GOT3 (cell line): ENCODE data around the gene SYT14.
"Not testable (repeated sequence)": the region's sequence is repeated elsewhere in the genome, so short reads cannot be mapped to it uniquely, and the experiment has no call there.

ENCODE experiments used
- DNase-seq: peaks from one replicate; lab custom pipeline; 2025; ENCODE audit warnings: mixed read lengths; lab: John Stamatoyannopoulos, UW

SYT14 gene

GRCh38 chr1:209937996-209938959, at the start of gene SYT14:
SYT14 (plus strand) TSS chr1:209938217; CDS start chr1:209938265, 48 bp downstream.
- no peak for DNase-seq

- DNase-seq = not testable (repeated sequence)
Measured at GRCh38 chr1:209888291-209889076, 49.5 kb upstream of the SYT14 start.

- no peak for DNase-seq
Measured at GRCh38 chr1:209889077-209889418, 49.0 kb upstream of the SYT14 start.

DNA sequence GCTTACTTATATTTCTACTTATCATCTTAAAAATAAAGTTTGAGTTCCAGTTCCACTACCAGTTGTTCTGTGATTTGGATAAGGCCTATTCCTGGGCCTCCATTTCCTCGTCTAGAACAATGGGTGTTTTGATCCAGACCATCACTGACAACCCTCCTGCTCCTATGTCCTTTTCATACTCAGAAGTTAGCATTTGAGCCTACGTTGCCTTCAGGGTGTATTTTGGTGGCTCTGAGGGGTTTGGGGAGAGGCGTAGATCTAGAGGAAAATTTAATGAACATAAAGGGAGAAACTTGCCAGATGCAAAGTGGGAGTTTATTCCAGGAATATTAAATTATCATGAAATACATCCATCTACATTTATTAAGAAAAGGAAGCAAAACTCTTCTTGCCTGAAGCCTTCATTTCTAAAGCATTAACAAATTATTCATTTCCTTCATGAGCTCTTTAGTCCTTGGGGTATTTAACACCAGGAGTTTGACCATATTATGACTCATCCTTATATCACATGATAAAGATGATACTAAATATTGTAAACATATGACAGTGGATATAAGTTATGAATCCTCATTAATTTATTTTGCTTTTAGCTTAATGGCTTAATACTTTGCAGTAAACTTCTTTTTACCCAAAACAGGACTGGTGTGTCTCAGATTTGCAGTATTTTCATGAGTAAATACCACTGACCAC, 47.2 kb upstream of the SYT14 start:
- no peak for DNase-seq

DNA sequence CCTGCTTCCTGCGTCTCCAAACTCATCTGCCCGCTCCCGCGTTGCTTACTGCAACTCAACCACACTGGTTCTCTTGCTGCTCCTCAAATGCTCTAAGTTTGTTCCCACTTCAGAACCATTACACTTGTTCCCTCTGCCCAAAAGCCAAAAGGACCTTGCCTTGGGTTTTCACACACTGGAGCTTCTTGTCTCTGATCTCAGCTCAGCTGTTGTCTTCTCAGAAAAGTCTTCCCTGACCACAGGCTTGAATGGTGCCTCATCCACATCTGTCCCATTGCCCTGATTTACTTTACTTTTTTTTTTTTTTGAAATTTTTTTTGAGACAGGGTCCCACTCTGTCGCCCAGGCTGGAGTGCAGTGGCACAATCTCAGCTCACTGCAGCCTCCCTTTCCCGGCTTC, 44.3 kb upstream of the SYT14 start:
- DNase-seq = no peak

DNA sequence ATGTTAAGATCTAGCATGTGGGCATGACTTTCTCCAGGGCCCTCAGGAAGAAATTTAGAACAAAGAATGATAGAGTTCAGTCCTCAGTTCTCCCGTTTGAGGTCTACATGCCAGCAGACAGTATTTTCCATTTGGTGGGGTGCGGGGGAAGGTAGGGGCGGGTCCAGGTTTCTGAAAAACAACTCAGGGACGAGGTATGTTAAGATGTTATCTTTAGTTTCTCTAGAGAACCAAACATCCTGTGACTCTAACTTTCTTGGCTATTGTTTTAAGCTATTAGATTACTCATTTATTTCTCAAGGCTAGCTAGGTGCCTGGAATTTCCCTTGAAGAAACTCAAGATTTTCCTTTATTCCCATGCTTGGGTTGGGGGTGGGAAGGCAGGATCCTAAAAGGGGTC, 42.3 kb upstream of the SYT14 start:
- DNase-seq = no peak

DNA sequence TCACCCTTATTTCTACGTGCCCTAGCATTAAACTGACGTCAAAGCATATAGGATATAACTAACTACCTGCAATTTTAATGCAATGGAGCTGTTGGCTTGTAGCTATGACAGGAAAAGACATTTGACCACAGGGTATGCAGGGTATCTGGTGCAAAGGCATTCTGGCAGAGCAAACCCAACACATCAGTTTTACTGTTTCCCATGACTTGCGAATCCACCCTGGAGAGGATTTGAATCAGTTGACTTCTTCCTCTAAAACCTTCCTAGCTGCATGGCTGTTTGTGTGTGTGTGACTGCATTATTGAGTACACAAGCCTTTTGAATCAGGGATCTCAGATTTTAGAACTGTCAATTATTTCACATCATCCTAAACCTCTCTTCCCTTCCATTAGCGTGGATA, 41.7 kb upstream of the SYT14 start:
- DNase-seq = no peak

GRCh38 chr1:209898271-209898670, 39.7 kb upstream of the SYT14 start:
- DNase-seq = not testable (repeated sequence)

DNA sequence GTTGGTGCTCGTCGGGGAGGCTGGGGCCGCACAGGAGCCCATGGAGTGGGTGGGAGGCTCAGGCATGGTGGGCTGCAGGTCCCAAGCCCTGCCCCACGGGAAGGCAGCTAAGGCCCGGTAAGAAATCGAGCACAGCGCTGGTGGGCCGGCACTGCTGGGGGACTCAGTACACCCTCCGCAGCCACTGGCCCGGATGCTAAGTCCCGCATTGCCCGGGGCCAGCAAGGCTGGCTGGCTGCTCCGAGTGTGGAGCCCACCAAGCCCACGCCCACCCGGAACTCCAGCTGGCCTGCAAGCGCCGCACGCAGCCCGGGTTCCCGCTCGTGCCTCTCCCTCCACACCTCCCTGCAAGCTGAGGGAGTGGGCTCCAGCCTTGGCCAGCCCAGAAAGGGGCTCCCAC, 39.2 kb upstream of the SYT14 start:
- not testable (repeated sequence) for DNase-seq

GRCh38 chr1:209899948-209900347, 38.1 kb upstream of the SYT14 start:
- no peak for DNase-seq

DNA sequence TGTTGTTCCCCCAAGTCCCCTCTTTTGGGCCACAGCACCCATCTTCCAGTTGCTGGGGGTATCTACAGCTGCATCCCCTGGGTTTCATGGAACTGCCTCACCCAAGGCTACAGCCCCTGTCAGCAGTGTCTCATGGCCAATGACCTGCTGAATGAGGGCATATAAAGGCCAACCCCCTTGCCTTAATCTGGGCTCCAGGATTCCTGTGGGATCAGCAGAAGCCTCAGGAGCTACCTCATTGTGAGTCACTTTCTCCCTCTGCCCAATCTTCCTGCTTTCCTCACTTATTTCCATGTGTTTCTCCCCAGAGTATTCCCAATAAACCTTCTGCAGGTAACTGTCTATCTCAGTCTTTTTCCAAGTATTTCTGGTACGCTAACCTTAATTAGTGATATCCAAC, 37.3 kb upstream of the SYT14 start:
- no peak for DNase-seq

DNA sequence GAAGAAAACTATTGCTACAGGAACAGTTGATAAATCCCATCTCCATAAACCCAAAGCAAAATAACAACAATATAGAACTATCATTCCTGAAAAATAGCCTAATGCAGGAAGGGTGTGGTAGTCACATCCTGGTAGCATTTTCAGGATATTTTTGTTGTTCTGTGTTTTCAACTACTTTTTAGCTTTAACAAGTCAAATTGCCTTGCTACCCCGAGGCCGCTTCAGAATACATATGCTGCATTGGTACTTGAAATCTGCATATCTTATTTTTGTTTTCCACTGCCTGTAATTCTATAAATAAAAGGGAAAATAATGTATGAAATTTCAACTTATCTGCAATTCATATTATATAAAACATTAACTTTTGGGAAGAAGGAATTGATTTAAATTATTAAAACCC, 36.8 kb upstream of the SYT14 start:
- no peak for DNase-seq

- DNase-seq = not testable (repeated sequence)
Measured at GRCh38 chr1:209904774-209905173, 33.2 kb upstream of the SYT14 start.

DNA sequence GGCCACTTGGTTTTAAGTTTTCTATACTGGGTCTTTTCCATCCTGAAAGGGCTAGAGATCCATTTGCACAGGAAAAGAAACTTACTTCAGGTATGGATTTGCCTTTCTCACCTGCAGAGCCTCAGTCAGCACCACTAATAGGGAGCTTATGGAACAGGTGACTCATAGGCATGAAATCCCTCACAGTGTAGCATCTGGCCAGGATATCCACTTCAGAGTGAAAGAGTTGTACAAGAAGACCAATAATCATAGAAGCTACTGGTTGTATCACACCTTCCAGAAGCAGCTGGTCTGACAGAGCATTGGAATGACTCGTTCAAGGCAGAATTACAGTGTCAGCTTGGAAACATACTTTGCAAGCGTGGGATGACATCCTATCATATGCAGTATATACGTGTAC, 26.3 kb upstream of the SYT14 start:
- DNase-seq = no peak

DNA sequence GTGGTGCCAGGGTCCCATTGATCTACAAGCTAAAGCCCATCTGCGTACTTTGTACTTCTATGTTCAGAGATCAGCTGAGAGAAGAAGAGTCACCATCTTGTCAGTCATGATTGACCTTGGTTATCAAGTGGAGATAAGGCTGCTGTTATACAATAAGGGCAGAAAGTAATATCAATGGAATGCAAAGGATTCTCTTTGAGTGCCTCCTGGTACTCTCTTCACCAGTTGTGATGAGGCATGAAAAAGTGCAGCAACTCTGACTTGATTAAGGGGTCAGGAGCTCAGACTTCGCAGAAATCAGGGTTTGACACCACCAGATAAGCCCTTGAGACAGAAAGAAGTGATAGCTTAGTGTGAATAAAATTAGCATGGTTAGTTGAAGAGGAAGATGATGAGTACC, 25.7 kb upstream of the SYT14 start:
- DNase-seq = no peak

DNA sequence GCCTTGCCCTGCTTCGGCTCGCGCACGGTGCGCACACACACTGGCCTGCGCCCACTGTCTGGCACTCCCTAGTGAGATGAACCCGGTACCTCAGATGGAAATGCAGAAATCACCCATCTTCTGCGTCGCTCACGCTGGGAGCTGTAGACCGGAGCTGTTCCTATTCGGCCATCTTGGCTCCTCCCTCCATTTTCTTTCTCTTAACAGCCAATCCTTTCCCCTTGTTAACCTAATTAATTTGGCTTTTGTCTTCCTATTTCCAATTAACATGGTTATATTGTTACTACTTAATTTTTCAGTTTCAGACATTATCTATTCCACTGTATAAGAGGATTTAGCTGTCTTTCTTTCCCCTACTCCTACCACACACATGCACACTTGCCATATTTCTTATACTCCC, 18.4 kb upstream of the SYT14 start:
- not testable (repeated sequence) for DNase-seq

DNA sequence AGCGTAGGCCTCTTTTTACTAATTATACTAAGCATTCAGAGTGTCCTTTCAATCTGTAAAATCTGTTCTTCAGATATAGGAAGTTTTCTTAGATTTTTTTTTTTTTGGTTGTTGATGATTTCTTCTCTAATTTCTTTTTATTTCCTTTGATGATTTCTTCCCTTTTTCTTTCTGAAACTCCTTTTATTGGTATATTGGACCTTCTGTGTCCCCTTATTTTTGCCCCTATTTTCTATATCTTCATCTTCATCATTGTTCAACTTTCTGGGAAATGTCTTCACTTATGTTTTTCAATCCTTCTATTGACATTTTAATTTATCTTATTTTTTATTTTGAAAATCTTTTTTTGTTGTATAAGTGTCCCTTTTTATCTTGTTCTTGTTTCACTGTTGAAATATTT, 17.2 kb upstream of the SYT14 start:
- no peak for DNase-seq

- no peak for DNase-seq
Measured at GRCh38 chr1:209924390-209924789, 13.6 kb upstream of the SYT14 start.

GRCh38 chr1:209926045-209926444, 12.0 kb upstream of the SYT14 start:
- no peak for DNase-seq

GRCh38 chr1:209927466-209927865, 10.6 kb upstream of the SYT14 start:
- DNase-seq = no peak

DNA sequence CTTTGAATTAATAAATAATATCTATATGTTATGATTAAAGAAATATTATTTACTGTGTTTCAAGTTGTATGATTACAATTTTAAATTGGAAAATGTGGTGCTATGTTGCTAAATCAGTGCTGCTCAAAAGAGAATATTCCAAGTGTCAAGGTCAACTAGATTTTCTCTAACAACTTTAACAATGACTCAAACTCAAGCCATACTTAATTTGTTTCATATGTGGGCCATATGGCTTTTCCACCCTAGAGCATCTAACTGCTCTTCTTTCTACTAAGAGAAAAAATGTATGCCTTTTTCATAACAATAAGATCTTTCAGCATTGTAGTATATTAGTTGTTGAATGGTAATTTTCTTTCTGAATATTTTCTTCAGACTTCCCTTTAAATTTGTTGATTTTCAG, 8.3 kb upstream of the SYT14 start:
- no peak for DNase-seq

DNA sequence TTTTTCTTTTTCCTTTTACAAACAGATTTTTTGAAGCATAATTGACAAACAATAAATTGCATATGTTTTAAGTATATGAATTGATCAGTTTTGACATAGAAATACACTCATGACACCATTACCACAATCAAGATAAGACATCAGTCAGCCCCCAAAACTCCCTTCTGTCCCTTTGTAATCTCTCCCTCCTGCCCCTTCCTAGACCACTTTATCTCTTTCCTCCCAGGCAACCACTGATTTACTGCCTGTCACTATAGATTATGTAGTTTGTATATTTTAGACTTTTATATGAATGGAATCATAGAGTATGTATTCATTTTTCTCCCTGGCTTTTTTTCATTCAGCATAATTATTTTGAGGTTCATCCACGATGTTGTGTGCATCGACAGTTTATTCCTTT, 6.9 kb upstream of the SYT14 start:
- no peak for DNase-seq

DNA sequence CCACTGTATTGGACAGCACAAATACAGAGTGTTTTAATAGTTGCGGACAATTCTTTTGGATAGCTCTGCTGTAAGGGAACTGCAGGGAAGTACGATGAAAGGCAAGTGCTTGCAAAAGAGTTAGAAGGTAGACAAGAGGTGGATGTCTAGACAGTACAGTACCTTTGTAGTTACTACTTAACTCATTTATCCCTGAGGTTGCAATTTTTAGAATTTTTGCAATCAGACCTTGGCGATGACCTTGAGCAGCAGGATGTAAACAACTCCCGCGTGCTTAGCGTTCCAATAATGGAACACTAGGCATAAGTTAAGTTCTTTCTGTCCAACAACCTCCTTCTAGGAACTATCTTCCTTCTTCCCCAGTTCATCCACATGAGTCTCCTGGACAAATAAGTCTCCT, 1.9 kb upstream of the SYT14 start:
- no peak for DNase-seq
